Activated CD4-positive, alpha-beta T cell treated with anti-CD3 and anti-CD28 coated beads for 4 hours (primary cell): ENCODE data around the gene USP50.
"Not testable (repeated sequence)": the region's sequence is repeated elsewhere in the genome, so short reads cannot be mapped to it uniquely, and the experiment has no call there.

ENCODE experiments used
- DNase-seq, 2 donors: peaks; one replicate each; pipeline ENCODE4 v3.0.0-alpha.2; 2020

Gene USP50

GRCh38 chr15:50501815-50502214 is 44.7 kb downstream of the USP50 start:
- DNase-seq, result no peak

- no peak for DNase-seq
Observed at GRCh38 chr15:50500352-50500751, 46.1 kb downstream of the USP50 start.

GRCh38 chr15:50496692-50497091 is 49.8 kb downstream of the USP50 start:
- DNase-seq, result no peak

GRCh38 chr15:50494547-50494946 is 51.9 kb downstream of the USP50 start:
- not testable (repeated sequence) for DNase-seq

GRCh38 chr15:50493625-50494024 is 52.8 kb downstream of the USP50 start:
- no peak for DNase-seq

GRCh38 chr15:50487287-50487686 is 59.2 kb downstream of the USP50 start:
- no peak for DNase-seq

- DNase-seq, result no peak
Observed at GRCh38 chr15:50485389-50485788, 61.1 kb downstream of the USP50 start.

- no peak for DNase-seq
Observed at GRCh38 chr15:50484781-50485180, 61.7 kb downstream of the USP50 start.

GRCh38 chr15:50476143-50476542 is 70.3 kb downstream of the USP50 start:
- no peak for DNase-seq

- no peak for DNase-seq
Observed at GRCh38 chr15:50471072-50471471, 75.4 kb downstream of the USP50 start.

GRCh38 chr15:50463423-50464358 is 82.8 kb downstream of the USP50 start:
- no peak for DNase-seq

- DNase-seq, result no peak
Observed at GRCh38 chr15:50458348-50459112, 87.9 kb downstream of the USP50 start.

- DNase-seq, result no peak
Observed at GRCh38 chr15:50452927-50453326, 93.5 kb downstream of the USP50 start.
